Omental fat pad (tissue), 4 donors: ENCODE measurements around the gene SCP2. TPM values are rescaled to one million over a fixed set of nuclear protein-coding genes. Genes with fewer than 3 reads are reported as not detected.

Experiments
- ATAC-seq: fragments of 150-250 bp; one replicate; pipeline ENCODE4 v1.9.1; 2016; ENCODE audit warnings: mild to moderate bottlenecking, moderate library complexity; ENCODE audit not compliant: low FRiP score
- DNase-seq: peaks from one replicate; pipeline ENCODE4 v3.0.0-alpha.2; 2019; ENCODE audit warnings: low spot score
- total RNA-seq, 4 donors: library from RNA; depleted of rRNA; stranded (reverse); fragments of >200 nt; gene quantifications; one replicate each; pipeline ENCODE4 v1.1.0, GENCODE V29; 2016
- TF ChIP-seq, protein P1 (sequence below), 3 donors: fragments of 450-650 bp; IDR thresholded peaks; one replicate each; pipeline ENCODE4 v1.5.1; 2016 to 2017; ENCODE audit warnings: antibody characterized with exemption in 3 of 3, mild to moderate bottlenecking in 3 of 3, moderate library complexity in 2 of 3

SCP2 gene
- total RNA-seq, 4 donors from 2014 or later: 92.7 to 174 (median 126) TPM

GRCh38 chr1:52916241-52916975 lies 10.7 kb upstream of the SCP2 start:
- no peak for DNase-seq
- TF ChIP-seq, protein P1, sequence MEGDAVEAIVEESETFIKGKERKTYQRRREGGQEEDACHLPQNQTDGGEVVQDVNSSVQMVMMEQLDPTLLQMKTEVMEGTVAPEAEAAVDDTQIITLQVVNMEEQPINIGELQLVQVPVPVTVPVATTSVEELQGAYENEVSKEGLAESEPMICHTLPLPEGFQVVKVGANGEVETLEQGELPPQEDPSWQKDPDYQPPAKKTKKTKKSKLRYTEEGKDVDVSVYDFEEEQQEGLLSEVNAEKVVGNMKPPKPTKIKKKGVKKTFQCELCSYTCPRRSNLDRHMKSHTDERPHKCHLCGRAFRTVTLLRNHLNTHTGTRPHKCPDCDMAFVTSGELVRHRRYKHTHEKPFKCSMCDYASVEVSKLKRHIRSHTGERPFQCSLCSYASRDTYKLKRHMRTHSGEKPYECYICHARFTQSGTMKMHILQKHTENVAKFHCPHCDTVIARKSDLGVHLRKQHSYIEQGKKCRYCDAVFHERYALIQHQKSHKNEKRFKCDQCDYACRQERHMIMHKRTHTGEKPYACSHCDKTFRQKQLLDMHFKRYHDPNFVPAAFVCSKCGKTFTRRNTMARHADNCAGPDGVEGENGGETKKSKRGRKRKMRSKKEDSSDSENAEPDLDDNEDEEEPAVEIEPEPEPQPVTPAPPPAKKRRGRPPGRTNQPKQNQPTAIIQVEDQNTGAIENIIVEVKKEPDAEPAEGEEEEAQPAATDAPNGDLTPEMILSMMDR (IDR thresholded peaks at IDR 0.05): no peak
- no peak for ATAC-seq

DNA sequence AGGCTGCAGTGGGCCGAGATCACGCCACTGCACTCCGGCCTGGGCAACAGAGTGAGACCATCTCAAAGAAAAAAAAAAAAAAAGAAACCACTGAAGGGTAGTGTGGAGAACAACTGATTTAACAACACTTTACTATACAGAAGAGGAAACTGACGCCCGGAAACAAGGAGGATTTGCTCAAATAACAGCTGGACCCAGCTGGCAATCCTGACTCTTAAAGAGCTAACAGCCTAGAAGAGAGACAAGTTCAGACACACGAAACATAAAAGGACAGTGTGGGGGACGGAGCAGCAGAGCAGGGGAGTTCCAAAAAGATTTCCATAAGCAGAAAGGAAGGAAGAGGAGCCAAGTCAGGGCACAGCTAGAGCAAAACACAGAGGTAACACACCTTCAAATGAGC lies 9.9 kb upstream of the SCP2 start:
- TF ChIP-seq, protein P1 (IDR thresholded peaks at IDR 0.05): no peak
- ATAC-seq (no peak), DNase-seq (no peak)

GRCh38 chr1:52917581-52917980 lies 9.5 kb upstream of the SCP2 start:
- no peak for ATAC-seq
- TF ChIP-seq, protein P1 (IDR thresholded peaks at IDR 0.05): no peak
- DNase-seq: no peak

DNA sequence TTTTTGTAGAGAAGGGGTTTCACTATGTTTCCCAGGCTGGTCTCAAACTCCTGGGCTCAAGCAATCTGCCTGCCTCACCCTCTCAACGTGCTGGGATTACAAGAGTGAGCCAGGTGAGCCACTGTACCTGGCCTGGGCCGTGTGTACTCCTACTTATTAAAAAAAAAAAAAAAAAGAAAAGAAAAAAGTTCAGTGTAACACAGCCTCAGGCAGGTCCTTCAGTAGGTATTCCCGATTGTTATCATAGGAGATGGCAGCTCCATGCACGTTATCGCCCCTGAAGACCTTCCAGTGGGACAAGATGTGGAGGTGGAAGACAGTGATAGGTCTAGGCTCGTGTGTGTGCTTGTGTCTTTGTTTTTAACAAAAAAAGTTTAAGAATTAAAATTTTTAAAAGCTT lies 8.9 kb upstream of the SCP2 start:
- TF ChIP-seq, protein P1 (IDR thresholded peaks at IDR 0.05): no peak
- DNase-seq: no peak
- no peak for ATAC-seq

GRCh38 chr1:52919051-52919722 lies 7.9 kb upstream of the SCP2 start:
- ATAC-seq (no peak), DNase-seq (no peak)
- TF ChIP-seq, protein P1 (IDR thresholded peaks at IDR 0.05): no peak

DNA sequence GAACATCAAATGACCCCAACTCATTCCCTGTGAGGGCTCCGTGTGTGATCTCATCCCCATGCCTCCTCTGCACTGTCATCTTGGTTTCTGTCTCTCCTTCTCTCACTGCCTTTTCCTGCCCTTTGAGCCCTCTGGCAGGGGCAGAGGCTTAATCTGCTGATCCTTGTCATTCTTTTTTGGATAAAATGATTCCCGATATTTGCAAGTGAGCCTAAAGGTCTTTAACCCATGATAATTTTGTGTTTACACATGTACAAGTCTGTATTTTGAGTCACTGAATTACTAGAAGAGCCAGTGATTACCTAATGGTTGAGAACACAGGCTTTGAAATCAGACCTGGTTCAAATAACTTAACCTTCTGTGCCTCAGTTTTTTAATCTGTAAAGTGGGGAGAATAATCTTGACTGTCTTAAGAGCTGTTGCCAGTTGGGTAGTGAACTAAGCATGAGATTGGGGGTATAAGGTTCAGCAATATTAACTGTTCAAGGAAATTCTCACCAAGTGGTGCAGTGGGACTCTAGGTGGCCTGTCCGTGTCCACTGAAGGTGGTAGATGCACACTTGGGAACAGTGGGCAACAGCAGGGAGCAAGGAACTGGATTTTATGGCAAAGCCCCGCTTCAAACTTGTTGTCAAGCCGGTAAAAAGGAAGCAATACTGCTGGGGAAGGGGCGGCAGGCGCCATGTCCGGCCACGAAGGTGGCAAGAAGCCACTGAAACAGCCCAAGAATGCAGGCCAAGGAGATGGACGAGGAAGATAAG lies 7.2 kb upstream of the SCP2 start:
- DNase-seq (no peak), ATAC-seq (no peak)
- TF ChIP-seq, protein P1 (IDR thresholded peaks at IDR 0.05): no peak
